NCI-H748 (cell line): Measurements from ENCODE around the gene RAD51B.
"Not testable (repeated sequence)": the region's sequence is repeated elsewhere in the genome, so short reads cannot be mapped to it uniquely, and the experiment has no call there.

Experiments
- DNase-seq: peaks from one replicate; lab custom pipeline; 2025; ENCODE audit not compliant: unreplicated experiment; lab: John Stamatoyannopoulos, UW

Gene RAD51B

DNA sequence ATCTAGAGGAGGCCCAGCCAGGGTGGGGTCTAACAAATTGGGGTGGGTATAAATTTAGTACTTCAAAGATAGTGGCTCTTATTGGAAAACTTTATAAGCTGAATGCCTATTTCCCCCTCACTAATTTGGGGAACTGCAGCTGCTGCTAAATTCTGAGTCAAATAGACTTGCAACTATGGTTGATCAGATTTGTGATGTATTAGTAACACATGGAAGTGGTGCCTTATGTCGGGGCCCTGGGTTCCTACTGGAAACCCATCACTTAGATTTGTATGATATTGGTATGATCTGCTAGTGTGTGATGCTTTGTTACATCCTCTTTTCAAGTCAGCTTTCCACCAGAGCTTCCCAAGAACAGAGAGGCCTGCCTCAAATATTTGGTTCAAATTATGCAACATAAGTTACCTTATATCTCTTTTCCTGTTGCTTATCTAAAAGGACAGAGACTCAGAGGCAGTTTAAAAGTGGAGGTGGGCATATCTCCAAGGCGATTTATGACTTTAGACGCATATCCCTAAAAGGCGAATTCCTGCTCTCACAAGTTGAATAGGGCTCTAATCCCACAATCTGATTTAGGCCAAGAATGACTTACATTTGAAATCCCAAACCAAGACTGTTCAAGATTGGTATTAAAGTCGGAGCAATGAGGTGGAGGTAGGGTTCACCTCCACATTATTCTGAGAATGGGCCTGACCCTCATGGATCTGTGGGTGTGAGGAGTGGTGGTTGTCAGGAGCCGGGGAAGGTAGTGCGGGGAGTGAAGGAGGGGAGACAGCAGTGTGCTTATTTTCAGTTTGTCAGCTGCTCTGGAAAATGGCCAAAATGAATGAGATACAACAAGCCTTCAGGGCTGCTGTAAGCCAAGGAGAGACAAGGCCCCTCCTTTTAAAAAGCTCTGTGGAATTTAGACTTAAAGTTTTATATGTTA lies 425.8 kb downstream of the RAD51B start:
- DNase-seq = no peak

DNA sequence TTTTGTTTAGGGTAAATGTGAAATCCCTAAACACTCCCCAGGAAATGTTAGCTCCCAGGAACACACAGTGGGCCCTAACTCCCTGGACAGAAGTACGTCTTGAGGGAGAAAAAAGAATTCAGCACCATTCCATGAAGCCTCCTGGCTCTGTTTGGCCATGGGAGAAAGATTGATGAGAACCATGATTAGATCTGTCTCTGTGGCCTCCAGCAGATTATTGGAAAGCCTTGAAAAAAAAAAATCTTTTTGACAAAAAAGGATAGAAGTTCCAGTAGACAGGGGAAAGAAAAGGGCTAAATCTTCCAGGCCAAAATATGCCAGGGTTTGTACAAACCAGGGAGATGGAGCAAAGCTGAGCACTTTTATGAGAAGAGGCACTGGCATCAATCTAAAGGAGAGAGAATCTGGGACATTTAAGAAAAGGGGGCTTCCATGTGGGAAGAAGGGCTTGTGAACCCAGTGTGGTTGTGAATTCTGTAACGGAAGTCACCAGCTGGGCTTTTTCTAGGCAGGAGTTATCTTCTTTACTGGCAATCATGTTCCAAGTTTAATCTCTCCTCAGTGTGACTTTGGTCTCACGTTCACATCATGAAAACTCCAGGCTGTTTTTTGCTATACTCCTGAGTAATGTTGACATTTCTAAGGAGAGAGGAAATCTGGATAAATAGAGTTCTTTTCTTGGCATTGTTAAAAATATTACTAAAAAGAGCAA lies 426.7 kb downstream of the RAD51B start:
- no peak for DNase-seq

DNA sequence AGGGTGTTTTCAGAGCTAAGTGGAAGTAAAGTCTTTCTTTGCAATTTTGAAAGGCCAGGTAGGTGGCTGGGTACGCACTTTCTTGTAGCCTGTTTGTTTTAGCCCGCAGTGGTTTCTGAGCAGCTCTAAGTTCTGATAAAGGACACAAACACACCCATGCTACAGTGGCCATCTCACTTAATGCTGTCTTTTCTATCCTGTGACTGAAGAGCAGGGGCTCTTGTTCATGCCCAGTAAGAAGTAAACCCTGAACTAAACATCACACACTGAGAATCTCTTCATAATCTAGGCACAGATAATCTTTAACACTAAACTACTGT lies 427.2 kb downstream of the RAD51B start:
- no peak for DNase-seq

DNA sequence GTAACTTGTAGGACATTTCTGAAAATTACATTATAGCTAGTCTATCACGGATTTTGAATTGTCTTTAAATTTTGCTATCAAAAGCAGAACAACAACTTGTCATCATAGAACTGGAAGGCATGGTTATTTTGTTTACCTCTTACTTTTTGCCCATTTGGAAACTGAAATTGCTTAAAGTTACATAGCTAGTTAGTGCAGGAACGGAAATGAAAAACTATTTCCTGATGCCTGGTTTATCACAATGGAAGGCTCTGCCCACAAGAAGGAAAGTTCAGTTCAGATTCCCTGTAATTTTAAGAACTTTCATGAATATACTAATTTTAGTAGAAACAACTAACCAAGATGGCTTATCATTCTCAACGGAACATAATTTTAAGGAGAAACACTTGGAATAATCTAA lies 427.7 kb downstream of the RAD51B start:
- DNase-seq = no peak

DNA sequence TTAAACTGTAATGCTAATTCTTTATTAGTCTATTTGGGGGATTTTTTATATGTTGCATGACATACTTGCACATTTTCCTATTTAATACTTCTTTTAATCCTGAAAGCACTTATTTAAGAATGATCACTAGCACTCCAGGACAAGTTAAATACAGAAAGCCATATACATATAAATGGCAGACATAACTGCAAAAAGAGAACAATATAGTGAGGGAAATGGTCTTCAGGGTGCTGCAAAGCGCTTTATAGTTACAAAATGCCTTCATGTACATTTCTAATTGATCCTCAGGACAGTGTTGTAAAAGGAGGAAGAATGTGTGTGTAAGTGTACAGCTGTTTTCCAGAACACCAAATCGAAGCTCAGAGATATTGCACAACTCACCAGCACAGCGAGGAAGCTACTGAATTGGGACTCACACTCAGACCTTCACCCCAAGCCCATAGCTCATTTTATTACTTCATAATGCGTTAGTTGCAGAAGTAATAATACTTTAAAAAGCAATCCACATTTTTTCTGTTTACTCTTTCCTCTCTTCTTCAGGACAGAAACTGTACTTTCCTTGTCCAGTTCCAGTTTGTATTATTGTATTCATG lies 428.2 kb downstream of the RAD51B start:
- no peak for DNase-seq

DNA sequence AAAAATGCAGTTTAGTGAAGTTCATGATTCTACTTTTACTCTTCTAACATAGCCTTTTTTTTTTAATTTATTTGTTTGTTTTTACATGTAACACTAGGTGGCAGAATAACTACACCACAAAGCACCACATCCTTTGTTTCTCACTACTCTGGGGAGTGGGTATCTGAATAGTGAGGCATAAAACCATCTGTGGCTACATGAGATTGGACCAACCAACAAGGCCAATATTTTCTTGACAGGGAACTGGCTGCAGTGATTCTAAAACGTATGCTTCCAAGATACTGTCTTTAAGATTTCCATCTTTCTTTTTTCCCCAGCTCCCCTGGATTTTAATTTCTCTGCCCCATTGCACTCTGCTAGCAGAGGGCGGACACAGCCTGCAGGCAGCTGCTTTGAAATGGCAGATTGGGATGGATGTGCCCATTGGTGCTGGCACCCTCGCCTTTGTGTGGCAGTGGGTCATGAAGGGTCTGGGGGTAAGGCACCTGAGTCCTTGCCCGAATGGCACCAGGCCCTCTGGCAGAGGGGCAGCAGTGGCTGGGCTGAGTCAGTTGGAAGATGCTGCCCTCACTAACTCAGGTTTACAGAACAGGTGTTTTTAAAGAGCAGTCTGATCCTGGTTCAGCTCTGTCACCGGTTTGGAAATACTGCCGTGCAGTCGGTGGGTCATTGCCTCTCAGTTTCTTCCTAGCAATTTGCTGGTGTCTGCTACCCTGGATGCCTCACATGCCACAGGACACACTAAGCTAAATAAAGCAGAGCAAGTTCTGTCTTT lies 429.1 kb downstream of the RAD51B start:
- DNase-seq = peak; percentile 67

DNA sequence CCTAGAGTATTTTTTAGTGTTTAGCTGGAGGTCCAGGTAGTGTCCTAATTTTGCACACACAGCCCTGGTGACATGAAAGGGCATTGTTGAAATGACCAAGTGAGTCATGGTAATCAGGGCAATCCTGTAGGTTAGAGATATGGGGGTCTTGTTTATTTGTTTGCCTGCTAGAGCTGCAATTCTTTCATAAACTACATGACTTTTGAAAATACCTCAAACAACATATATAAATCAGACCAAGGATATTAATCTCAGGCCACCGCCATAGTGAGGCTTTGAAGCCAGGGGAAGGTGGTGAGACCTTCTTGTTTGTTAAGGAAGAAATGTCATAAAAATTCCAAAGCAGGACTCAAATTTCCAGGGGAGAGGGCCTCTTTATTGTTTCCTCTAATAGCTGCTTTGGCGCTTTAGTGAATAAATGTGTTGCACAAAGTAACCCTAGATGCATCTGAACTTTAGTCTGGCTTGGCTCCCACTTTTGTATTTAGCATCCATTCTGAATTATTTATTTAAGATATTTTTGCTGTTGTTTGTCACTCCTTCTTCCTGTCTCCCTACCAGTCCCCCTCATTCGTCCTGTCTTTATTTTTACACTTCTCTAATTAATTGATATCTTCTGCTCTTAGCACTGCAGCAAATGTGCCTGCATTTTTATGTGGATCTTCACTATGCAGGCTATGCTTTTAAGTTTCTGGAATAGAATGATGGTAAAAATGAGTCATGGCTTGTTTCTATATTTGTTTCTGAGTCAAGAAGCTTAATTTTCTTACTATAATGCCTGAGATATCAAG lies 430.3 kb downstream of the RAD51B start:
- DNase-seq = no peak

DNA sequence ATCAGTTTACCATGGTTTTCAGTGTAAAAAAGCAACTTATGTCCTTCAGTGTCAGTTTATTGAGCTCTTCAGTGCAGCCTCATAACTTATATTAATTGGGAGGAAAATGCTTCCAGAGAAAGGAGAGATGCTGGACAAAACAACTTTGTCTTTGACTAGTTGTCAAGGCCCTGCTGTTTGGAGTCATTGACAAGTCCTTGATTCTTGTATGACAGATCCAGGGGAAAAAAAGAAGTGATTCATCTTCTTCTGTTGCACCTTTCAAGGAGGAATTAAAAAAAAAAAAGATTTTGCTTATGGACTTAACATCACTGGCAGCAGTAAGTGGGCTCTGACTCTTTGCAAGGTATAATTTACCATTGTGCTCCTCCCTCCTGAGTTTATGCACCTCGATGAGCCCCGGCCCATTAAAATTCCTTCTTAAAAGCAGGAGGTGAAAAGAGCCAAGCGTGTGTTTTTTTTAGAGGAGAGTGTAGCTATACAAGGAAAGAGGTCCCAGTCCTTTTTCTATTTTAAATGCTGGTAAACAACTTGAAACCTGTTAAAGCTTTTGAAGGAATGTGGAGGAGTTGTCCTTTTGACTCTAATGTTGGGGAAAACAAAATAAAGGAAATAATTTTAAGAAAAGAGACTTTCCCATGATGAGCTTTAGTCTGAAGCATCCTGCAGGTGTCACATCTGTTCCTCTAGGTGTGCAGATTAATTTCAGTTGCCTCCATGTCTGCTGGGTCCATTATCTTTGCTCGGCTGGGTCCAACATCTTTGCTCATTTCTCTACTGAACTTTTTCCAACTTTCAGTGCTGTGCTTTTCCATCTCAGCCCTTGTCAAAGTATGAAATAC lies 431.6 kb downstream of the RAD51B start:
- DNase-seq = peak; percentile 11

DNA sequence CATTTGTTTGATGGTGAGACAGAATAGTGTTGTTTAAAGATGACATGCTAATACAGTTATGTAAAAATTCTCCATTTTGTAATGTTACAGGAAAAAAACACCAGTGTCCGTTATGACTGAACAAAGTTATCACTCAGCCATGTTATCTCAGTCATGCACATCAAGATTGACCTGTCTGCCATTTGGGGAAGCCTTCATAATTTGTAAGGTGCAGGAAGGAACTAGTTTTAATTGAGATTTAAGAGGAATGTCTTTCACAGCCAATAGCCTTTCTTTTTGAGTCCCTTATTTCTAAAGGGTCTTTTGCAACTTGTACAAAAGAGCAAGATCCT lies 432.2 kb downstream of the RAD51B start:
- DNase-seq = no peak

DNA sequence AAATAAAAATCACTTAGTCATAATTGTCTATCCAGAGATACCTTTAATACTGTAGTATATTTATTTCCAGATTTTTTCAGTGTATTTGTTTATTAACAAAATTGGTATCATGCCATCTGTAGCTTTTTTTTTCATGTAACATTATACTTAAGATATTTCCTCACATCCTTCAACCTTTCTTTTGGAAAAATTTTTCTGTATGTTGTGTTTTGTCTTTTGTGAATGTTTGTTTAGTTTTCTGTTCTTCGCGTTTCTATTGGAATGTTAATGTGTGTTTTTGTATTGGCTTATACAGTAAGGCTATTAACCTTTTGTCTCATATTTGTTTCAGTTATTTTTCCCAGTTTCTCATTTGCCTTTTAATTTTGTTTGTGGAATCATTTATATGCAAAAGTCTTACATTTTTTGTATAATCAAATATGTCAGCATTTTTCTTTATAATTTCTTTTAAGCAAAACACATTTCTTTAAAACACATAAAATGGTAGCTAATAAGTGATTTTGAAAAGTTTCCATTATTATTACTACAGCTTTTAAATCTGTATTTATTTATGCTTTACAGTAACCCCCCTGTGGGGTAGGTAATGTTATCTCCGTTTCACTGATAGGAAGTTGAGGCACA lies 433.7 kb downstream of the RAD51B start:
- DNase-seq = no peak

DNA sequence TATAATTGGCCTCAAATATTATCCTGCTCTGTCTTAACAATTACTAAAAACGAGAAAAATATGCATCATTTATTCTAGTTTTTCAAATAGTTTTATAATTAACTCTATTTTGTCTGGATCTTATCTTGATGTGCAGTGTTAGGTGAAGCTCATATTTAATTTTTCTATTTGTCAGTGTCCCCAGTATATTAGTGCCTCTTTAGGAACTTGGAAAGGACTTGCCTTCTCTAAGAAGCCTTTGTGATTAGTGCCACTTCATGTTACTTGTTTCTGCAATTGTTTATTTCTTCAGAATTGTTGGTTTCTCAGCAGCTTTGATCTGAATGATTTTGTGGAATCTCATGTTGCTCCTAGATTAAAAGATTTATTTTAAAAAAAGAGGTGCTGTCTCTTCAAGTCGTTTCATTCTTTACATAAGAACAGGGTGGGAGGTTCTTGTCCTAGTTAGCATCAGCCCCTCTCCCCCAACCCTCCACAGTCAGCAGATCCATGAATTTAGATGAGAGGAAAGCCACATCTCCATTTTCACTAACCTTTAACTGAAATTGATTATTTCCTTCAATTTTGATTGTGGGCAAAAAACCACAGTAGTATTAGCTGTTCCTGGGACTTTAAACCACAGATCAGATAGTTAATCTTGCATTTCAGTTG lies 434.4 kb downstream of the RAD51B start:
- no peak for DNase-seq

DNA sequence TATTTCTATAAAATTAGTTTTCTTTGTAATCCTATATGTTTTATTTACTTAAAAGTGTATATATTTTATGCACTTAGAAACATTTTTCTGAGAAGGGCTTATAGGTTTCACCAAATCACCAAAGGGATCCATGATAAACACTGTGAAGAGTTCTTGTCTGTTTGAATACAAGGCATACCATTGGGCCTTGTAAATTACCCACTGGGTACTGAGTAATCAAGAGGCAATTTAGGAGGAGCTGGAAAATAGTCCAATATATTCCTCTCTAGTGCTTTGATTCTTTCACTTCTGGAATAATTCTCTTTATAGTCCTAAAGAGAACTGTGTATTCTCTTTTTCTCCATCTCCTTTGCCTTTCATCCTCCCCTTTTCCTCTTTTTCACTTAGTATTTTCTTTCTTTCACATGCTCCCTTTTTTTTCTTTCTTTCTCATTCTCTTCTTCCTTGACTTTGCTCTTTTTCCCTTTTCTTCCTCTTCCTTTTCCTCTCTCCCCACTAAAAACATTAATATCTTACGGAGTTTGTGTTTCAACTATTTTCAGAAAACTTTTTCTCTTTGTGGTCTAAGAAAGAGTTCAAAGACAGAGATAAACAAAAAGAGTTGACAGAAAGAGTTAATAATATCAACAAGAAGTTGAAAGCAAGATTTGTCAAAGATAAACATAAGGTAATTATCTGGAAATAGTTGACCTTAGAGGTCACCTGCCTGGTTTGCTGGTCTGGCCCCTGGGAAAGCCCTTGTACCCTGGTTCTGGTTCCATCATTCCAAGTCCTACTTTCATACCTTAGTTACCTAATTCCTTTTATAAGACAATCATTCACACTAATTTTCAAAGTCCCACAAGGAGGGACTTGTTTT lies 435.3 kb downstream of the RAD51B start:
- DNase-seq = no peak

DNA sequence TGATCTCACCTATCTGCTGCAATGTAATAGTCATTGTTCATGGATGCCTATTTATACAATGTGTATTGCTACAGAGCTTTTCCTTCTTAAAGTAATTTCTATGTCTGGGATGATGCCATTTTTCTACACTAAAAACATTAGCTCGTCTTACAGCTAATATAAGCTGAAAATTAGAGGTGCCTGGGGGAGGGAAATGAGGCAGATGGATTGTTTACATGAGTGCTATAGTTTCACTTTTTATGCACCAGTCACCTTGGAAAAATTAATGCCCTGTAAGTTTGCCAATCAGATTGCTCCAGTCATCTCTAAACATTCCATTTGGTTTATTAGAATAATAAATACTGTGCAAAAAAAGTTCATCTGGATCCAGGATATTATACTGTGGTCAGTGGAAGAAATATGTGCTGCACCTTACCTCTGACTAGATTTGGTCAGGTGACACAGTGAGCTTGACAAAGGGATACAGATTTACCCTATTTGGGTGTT lies 436.2 kb downstream of the RAD51B start:
- DNase-seq = no peak

DNA sequence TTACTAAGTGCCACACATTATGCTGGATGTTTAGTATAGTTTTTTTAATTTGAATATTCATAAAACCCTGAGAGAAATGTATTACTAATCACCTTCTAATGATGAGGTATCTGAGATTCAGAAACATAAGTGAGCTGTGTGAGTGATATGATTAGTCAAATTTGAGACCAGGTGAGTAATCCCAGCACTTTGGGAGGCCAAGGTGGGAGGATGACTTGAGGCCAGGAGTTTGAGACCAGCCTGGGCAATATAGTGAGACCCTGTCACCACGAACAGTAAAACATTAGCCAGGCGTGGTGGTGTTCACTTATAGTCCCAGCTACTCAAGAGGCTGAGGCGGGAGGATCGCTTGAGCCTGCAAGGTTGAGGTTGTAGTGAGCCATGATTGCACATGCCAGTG lies 438.4 kb downstream of the RAD51B start:
- DNase-seq = no peak

DNA sequence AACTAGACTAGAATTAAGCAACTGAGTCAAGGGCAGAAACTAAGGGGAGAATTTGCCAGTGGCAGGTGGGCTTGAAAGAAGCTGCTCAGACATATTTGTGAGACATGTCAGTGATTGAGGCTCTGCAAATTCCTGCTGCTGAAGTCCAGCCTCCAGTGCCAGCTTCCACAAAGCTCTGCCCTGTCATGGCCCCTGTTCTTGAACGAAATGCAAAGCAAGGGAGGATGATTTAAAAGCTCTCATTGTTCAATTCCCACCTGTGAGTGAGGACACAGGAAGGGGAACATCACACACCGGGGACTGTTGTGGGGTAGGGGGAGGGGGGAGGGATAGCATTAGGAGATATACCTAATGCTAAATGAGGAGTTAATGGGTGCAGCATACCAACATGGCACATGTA lies 439.4 kb downstream of the RAD51B start:
- not testable (repeated sequence) for DNase-seq

DNA sequence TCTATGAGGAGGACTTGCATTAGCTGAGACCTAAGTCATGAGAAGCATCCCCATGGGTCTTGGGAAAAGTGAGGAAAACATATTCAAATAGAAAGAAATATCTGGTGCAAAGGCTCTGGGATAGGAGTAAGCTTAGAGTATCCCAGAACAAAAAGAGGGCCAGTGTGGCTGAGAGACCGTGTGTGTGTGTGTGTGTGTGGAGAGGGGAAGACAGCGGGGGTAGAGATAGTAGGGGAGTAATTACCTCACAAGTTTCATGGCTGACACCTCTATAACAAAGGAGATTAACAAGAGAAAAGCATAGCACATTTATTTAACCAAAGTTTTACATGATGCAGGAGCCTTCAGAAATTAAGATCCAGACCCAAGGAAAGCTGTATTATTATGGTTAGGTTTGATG lies 440.5 kb downstream of the RAD51B start:
- no peak for DNase-seq

DNA sequence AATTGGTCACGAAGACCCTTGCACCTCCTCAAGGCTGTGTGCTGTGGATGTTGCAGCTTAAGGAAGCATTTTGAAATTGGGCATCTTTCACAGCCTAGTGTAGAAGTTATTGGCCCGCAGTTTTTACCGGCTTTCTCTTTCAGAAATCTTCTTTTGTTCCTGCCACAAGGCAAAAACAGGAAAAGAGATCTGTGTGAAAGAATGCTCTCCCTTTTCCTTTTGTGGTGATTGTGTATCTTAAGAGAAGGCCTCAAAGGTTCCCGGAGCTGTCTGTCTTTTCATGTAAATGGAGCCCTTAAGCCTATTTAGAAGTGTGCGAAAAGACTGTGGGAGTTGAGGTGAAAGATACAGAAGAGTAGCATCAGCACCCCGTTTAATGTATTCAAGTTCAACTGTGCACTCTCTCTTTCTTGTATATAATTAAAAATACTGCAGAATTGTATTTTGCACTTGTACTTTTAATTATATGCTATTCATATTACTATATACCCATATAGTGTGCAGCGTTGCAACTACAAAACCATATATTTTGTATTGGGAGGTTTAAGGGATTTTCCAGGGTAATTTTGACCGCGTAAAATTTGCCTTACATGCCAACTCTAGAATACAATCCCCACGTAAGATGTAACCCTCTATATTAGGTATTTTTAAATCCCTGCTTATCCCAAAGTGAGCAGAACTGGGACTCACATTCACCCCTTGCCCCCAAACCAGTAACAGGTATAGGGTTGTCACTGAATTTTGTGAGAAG lies 441.7 kb downstream of the RAD51B start:
- DNase-seq = no peak
